Gastroesophageal sphincter (tissue), 3 donors: ENCODE measurements around the gene ECT2L.

Experiments
- CTCF ChIP-seq, 4 experiments: fragments of 200-600 bp in 2 of 4; fragments of 450-650 bp in 2 of 4; sonication (generic) in 1 of 4; IDR thresholded peaks; one replicate each; pipeline ENCODE4 v1.5.1; 2017 to 2019; ENCODE audit warnings: antibody characterized with exemption in 4 of 4, mild to moderate bottlenecking in 2 of 4, moderate library complexity in 2 of 4
- POLR2A ChIP-seq, 2 donors: fragments of 450-650 bp; IDR thresholded peaks; one replicate each; pipeline ENCODE4 v1.6.1; 2017; ENCODE audit warnings: antibody characterized with exemption in 2 of 2, mild to moderate bottlenecking in 2 of 2, moderate library complexity in 1 of 2
- POLR2AphosphoS5 ChIP-seq: sonication (generic); formaldehyde crosslinking; IDR thresholded peaks from one replicate; pipeline ENCODE4 v1.6.1; 2017; ENCODE audit warnings: antibody characterized with exemption

GRCh38 chr6:138920906-138921305, 125.0 kb downstream of the ECT2L start:
- TF ChIP-seq CTCF (IDR thresholded peaks at IDR 0.05) (no peak), POLR2A (IDR thresholded peaks at IDR 0.05) (no peak), POLR2AphosphoS5 (no peak)
